ENCODE measurements around the gene MCM7. TPM values are rescaled to one million over a fixed set of nuclear protein-coding genes. Genes with fewer than 3 reads are reported as not detected.

Gene MCM7
- total RNA-seq, 4 donors from 2014 or later: 31.8 to 67.3 (median 63.1) TPM

DNA sequence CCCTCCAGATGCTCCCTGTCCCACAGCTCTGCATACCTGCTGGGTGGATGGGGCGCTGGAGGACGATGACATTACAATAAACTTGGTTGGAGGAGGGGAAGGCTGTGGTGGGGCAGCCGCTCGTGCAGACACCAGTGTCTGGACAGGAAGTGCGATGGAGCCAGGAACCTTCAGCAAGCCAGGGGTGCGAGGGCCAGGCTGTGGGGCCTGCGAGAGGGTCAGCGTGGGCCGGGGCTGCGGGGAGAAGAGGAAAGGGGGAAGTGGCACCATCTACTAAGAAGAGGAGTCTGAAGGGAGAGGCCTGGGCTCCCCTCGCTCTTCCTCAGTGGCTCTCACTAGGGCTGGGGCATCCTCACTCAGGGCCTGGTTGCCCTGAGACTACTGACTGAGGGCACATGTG, 6.7 kb upstream of the MCM7 start:
- Histone ChIP-seq H3K36me3 (peaks cover 28 to 100% (median 42%) of the 10 kb centered on the region in 3 donors), H3K4me3 (no peak overlapping the region), H3K27me3 (no peaks in the 10 kb centered on the region), H3K27ac (no peak overlapping the region), H3K9me3 (no peaks in the 10 kb centered on the region), H3K4me1 (peaks cover 0 to under 1% (median 0%) of the 10 kb centered on the region in 3 donors)
- 77 to 86% methylated on average over 10 to 11 of the region's 11 CpGs for WGBS, 2 donors
- DNase-seq: no peak
- intact Hi-C loops (cut with DNase I): no loop called here
- TF ChIP-seq, protein P1, sequence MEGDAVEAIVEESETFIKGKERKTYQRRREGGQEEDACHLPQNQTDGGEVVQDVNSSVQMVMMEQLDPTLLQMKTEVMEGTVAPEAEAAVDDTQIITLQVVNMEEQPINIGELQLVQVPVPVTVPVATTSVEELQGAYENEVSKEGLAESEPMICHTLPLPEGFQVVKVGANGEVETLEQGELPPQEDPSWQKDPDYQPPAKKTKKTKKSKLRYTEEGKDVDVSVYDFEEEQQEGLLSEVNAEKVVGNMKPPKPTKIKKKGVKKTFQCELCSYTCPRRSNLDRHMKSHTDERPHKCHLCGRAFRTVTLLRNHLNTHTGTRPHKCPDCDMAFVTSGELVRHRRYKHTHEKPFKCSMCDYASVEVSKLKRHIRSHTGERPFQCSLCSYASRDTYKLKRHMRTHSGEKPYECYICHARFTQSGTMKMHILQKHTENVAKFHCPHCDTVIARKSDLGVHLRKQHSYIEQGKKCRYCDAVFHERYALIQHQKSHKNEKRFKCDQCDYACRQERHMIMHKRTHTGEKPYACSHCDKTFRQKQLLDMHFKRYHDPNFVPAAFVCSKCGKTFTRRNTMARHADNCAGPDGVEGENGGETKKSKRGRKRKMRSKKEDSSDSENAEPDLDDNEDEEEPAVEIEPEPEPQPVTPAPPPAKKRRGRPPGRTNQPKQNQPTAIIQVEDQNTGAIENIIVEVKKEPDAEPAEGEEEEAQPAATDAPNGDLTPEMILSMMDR (IDR thresholded peaks at IDR 0.05): no peak
- TF ChIP-seq POLR2A (IDR thresholded peaks at IDR 0.05): no peak

DNA sequence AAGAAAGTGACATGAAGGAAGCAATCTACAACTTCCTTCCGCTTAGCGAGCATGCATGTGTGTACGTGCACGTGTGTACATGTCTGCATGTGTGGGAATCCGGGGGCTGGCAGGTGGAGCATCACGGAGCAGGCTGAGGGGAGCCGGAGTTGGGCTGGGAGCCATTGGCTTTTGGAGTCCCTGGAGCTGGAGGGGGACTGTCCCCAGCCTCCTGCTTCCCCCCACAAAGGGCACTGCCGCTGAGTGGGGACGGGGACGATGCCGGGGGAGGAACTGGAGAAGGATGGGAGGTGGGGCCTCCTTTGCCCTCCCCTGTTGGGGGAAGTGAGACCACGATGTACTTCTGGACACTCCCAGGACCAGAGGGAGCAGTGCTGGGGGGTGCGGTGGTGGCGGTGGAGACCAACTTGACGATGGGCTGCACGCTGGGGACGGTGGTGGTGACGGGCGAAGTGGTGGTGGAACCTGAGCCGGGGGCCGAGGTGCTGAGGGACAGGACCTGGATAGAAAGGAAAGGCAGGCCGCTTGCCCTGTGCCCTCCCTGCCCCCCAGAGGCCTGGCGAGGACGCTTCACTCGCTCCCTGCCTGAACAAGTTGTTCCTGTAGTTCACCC, 6.0 kb upstream of the MCM7 start:
- intact Hi-C loops (cut with DNase I): no loop called here
- WGBS, 2 donors: 79 to 81% methylated on average over 15 to 18 of the region's 25 CpGs
- Histone ChIP-seq H3K27ac (no peak overlapping the region), H3K4me1 (peaks cover 3 to 8% (median 3%) of the 10 kb centered on the region in 3 donors), H3K36me3 (peaks cover 28 to 93% (median 37%) of the 10 kb centered on the region in 3 donors), H3K9me3 (no peaks in the 10 kb centered on the region), H3K27me3 (no peaks in the 10 kb centered on the region), H3K4me3 (no peak overlapping the region)
- TF ChIP-seq, protein P1 (IDR thresholded peaks at IDR 0.05): no peak
- no peak for TF ChIP-seq POLR2A (IDR thresholded peaks at IDR 0.05)
- DNase-seq: no peak

DNA sequence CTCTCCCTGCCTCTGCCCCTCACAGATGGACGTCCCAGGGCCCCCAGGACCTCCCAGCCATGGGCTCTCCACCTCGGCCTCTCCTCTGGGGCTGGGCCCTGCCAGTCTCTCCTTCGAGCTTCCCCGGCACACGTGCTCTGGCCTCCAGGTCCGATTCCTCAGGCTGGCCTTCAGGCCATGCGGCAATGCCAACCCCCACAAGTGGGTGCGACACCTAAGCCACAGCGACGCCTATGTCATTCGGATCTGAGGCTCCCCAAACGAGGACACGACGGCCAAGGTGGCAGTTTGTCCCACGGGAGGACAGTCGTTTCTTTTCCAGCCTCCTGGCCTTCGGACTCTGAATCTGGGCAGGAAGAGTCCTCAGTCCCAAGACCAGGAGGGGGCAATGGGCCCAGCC, 5.4 kb upstream of the MCM7 start:
- Histone ChIP-seq H3K27ac (no peak overlapping the region), H3K4me1 (peaks cover 4 to 11% (median 4%) of the 10 kb centered on the region in 3 donors), H3K36me3 (peaks cover 23 to 87% (median 31%) of the 10 kb centered on the region in 3 donors), H3K27me3 (no peaks in the 10 kb centered on the region), H3K4me3 (no peak overlapping the region), H3K9me3 (no peaks in the 10 kb centered on the region)
- no peak for DNase-seq
- 78% methylated on average over 7 of the region's 17 CpGs; no CpG with 5 or more reads in 1 of the 2 donors for WGBS, 2 donors
- intact Hi-C loops (cut with DNase I): no loop called here
- TF ChIP-seq POLR2A (IDR thresholded peaks at IDR 0.05): no peak
- TF ChIP-seq, protein P1 (IDR thresholded peaks at IDR 0.05): no peak

DNA sequence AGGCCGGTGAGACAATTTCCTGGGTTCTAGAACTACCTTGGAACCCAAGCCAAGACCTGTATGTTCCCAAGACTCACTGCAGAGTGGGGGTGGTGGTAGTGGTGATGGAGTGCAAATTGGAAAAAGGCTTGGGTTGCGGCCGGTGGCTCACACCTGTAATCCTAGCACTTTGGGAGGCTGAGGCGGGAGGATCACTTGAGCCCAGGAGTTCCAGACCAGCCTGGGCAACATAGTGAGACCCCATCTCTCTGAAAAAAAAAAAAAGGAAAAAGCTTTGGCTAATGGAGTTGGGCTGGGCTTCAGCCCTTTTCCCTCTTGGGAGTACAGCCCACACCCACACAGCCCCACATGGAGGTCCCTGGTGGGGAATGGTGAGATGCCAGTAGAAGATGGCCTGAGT, 4.3 kb upstream of the MCM7 start:
- 89 to 94% methylated on average over 3 to 4 of the region's 4 CpGs for WGBS, 2 donors
- H3K4me3 ChIP-seq: no peak overlapping the region
- intact Hi-C loops (cut with DNase I): no loop called here
- H3K9me3 ChIP-seq: no peaks in the 10 kb centered on the region
- H3K27ac ChIP-seq: no peak overlapping the region
- no peak for DNase-seq
- peaks cover 23 to 76% (median 28%) of the 10 kb centered on the region in 3 donors for H3K36me3 ChIP-seq
- H3K27me3 ChIP-seq: no peaks in the 10 kb centered on the region
- no peak for TF ChIP-seq POLR2A (IDR thresholded peaks at IDR 0.05)
- TF ChIP-seq, protein P1 (IDR thresholded peaks at IDR 0.05): no peak
- H3K4me1 ChIP-seq: peaks cover 4 to 15% (median 4%) of the 10 kb centered on the region in 3 donors

DNA sequence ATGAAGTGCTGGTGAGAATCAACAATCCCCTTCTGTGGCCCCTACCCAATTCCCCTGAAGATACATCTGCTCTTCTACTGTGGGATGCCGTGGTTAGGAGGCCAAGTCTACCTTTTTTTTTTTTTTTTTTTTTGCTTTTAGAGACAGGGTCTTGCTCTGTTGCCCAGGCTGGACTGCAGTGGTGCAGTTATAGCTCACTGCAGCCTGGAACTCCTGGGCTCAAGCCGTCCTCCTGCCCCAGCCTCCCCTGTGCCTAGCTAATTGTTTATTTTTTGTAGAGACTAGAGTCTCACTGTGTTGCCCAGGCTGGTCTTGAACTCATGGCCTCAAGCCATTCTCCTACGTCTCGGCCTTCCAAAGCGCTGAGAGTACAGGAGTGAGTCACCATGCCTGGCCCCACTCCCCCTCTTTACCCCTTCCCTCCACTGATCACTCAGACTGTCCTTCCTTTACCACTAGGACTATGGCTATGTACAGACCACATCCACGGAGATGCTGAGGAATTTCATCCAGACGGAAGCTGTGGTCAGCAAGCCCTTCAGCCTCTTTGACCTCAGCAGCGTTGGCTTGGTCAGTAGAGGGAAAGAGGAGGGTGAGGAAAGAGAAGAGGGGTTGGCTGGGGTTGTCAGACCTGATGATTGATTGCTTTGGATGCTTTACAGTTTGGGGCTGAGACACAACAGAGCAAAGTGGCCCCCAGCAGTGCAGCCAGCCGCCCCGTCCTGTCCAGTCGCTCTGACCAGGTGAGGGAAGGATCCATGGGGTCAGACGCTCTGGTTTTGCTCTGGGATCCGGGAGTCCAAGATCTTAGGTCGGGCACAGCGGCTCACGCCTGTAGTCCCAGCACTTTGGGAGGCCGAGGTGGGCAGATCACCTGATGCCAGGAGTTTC, 2.0 kb upstream of the MCM7 start:
- Histone ChIP-seq H3K27me3 (no peaks in the 10 kb centered on the region), H3K4me3 (no peak overlapping the region), H3K36me3 (peaks cover 24 to 67% (median 30%) of the 10 kb centered on the region in 3 donors), H3K4me1 (peaks cover 12 to 35% (median 12%) of the 10 kb centered on the region in 3 donors), H3K9me3 (no peaks in the 10 kb centered on the region), H3K27ac (no peak overlapping the region)
- no peak for DNase-seq
- intact Hi-C loops (cut with DNase I): no loop called here
- TF ChIP-seq, protein P1 (IDR thresholded peaks at IDR 0.05): no peak
- TF ChIP-seq POLR2A (IDR thresholded peaks at IDR 0.05): no peak
- WGBS, 2 donors: 78 to 83% methylated on average over 9 to 13 of the region's 17 CpGs
